H1 (cell line): ENCODE data around the gene ACACB. TPM values are rescaled to one million over a fixed set of nuclear protein-coding genes. Genes with fewer than 3 reads are reported as not detected.

Source experiments
- CTCF ChIA-PET: fragments of 300-600 bp; sonication (Branson Sonifier 250); formaldehyde crosslinking; loops from one replicate; lab custom pipeline; 2021; ENCODE audit not compliant: partially characterized antibody; lab: Charles Lee
- POLR2A ChIA-PET: fragments of 300-600 bp; sonication (Branson Sonifier 250); formaldehyde crosslinking; loops from one replicate; lab custom pipeline; 2021; ENCODE audit warnings: inconsistent platforms; ENCODE audit not compliant: partially characterized antibody; lab: Charles Lee
- DNase-seq, 2 experiments: peaks; one replicate each; pipeline versions ENCODE4 v3.0.0 to v3.0.0-alpha.2; 2010 to 2022; ENCODE audit warnings: low spot score in 2 of 2, low read depth in 1 of 2, mixed read lengths in 1 of 2
- FAIRE-seq: peaks from 2 replicates; lab custom pipeline; 2011; peaks lifted over from hg19 to GRCh38; lab: Jason Lieb, UNC
- H2AFZ ChIP-seq: 2 replicates; pipeline ENCODE4 v1.8.1; 2012; ENCODE audit warnings: low read length, inconsistent platforms
- H2AK5ac ChIP-seq: 2 replicates; pipeline ENCODE4 v1.6.1; 2013; ENCODE audit warnings: low read depth, low read length
- H2BK120ac ChIP-seq: replicated peaks from 2 replicates; pipeline ENCODE3; 2013; ENCODE audit warnings: low read depth, low read length, inconsistent platforms
- H2BK12ac ChIP-seq: 2 replicates; pipeline ENCODE4 v1.6.1; 2013; ENCODE audit warnings: low read depth, low read length
- H2BK15ac ChIP-seq: 2 replicates; pipeline ENCODE4 v1.6.1; 2013; ENCODE audit warnings: low read length
- H2BK20ac ChIP-seq: 2 replicates; pipeline ENCODE4 v1.6.1; 2013; ENCODE audit warnings: low read length
- H2BK5ac ChIP-seq: 2 replicates; pipeline ENCODE4 v1.6.1; 2013; ENCODE audit warnings: low read depth, low read length
- H3K14ac ChIP-seq: 2 replicates; pipeline ENCODE4 v1.6.1; 2013; ENCODE audit warnings: inconsistent platforms; ENCODE audit not compliant: insufficient read length
- H3K18ac ChIP-seq: 2 replicates; pipeline ENCODE4 v1.6.1; 2013; ENCODE audit warnings: low read length; ENCODE audit errors: extremely low read depth
- H3K23ac ChIP-seq: 2 replicates; pipeline ENCODE4 v1.6.1; 2013; ENCODE audit warnings: inconsistent platforms; ENCODE audit not compliant: insufficient read length
- H3K23me2 ChIP-seq: 2 replicates; pipeline ENCODE4 v1.6.1; 2013; ENCODE audit warnings: low read depth, low read length
- H3K27ac ChIP-seq: 2 replicates; pipeline ENCODE4 v1.6.1; 2011; ENCODE audit warnings: low read depth, low read length, inconsistent platforms
- H3K27me3 ChIP-seq, 4 experiments: replicated peaks in 1 of 4; 1 replicate in 1 of 4; 2 replicates in 3 of 4; pipeline versions ENCODE4 v1.6.1 to v1.8.1; 2011 to 2013; ENCODE audit warnings: low read length in 3 of 4, mild to moderate bottlenecking in 3 of 4, inconsistent platforms in 2 of 4, mixed read lengths in 2 of 4, moderate library complexity in 1 of 4; ENCODE audit not compliant: control insufficient read depth in 3 of 4, insufficient read depth in 3 of 4; ENCODE audit errors: extremely low read depth in 1 of 4
- H3K36me3 ChIP-seq, 4 experiments: 2 replicates each; pipeline versions ENCODE4 v1.6.1 to v1.8.1; 2011 to 2013; ENCODE audit warnings: mild to moderate bottlenecking in 4 of 4, low read length in 3 of 4, moderate library complexity in 2 of 4, control low read depth in 1 of 4, inconsistent platforms in 1 of 4; ENCODE audit not compliant: insufficient read depth in 4 of 4, control insufficient read depth in 2 of 4
- H3K4ac ChIP-seq: replicated peaks from 2 replicates; pipeline ENCODE3; 2013; ENCODE audit warnings: low read length, low read depth, mixed read lengths, inconsistent platforms; ENCODE audit not compliant: insufficient read length
- H3K4me1 ChIP-seq, 4 experiments: replicated peaks in 1 of 4; 1 replicate in 1 of 4; 2 replicates in 3 of 4; pipeline versions ENCODE4 v1.6.1 to v1.8.1; 2011 to 2013; ENCODE audit warnings: low read length in 3 of 4, inconsistent platforms in 2 of 4, mixed read lengths in 1 of 4; ENCODE audit not compliant: insufficient read depth in 4 of 4, control insufficient read depth in 3 of 4
- H3K4me2 ChIP-seq, 2 experiments: 2 replicates each; pipeline versions ENCODE4 v1.6.1 to v1.8.1; 2011 to 2013; ENCODE audit warnings: low read depth in 2 of 2, low read length in 2 of 2, control low read depth in 1 of 2, inconsistent platforms in 1 of 2, mild to moderate bottlenecking in 1 of 2; ENCODE audit not compliant: insufficient read depth in 1 of 2
- H3K4me3 ChIP-seq, 4 experiments: fragments of 200-600, 300-600 bp in 1 of 4; sonication (generic), shearing (Covaris generic), sonication (Bioruptor Twin) in 1 of 4; 2 replicates each; pipeline versions ENCODE4 v1.5.1 to v1.8.1; 2011 to 2016; ENCODE audit warnings: low read length in 4 of 4, low read depth in 3 of 4, control low read depth in 2 of 4, inconsistent platforms in 2 of 4, mild to moderate bottlenecking in 2 of 4, mixed read lengths in 1 of 4, moderate library complexity in 1 of 4; ENCODE audit not compliant: insufficient read depth in 2 of 4; ENCODE audit errors: extremely low read depth in 1 of 4
- H3K56ac ChIP-seq: replicated peaks from 2 replicates; pipeline ENCODE3; 2013; ENCODE audit warnings: low read depth, mild to moderate bottlenecking, mixed read lengths, low read length, inconsistent platforms; ENCODE audit not compliant: insufficient read length
- H3K79me1 ChIP-seq: 2 replicates; pipeline ENCODE4 v1.6.1; 2013; ENCODE audit warnings: low read depth, low read length, control low read depth
- H3K79me2 ChIP-seq, 2 experiments: 2 replicates each; pipeline versions ENCODE4 v1.6.1 to v1.8.1; 2012 to 2013; ENCODE audit warnings: low read length in 2 of 2, mild to moderate bottlenecking in 2 of 2, inconsistent platforms in 1 of 2; ENCODE audit not compliant: insufficient read depth in 2 of 2, control insufficient read depth in 1 of 2
- H3K9ac ChIP-seq, 4 experiments: replicated peaks in 1 of 4; 1 replicate in 1 of 4; 2 replicates in 3 of 4; pipeline versions ENCODE4 v1.6.1 to v1.8.1; 2011 to 2013; ENCODE audit warnings: low read depth in 3 of 4, low read length in 3 of 4, control low read depth in 2 of 4, mild to moderate bottlenecking in 2 of 4, moderate library complexity in 2 of 4, inconsistent platforms in 1 of 4; ENCODE audit errors: extremely low read depth in 1 of 4
- H3K9me3 ChIP-seq, 2 experiments: 2 replicates each; pipeline versions ENCODE4 v1.6.1 to v1.8.1; 2012 to 2013; ENCODE audit warnings: mild to moderate bottlenecking in 2 of 2, moderate library complexity in 2 of 2, control low read depth in 1 of 2, inconsistent platforms in 1 of 2, low read depth in 1 of 2, low read length in 1 of 2, mixed read lengths in 1 of 2; ENCODE audit not compliant: insufficient read depth in 2 of 2
- H4K20me1 ChIP-seq, 2 experiments: replicated peaks in 1 of 2; 2 replicates each; pipeline versions ENCODE3 to v1.8.1; 2011 to 2013; ENCODE audit warnings: inconsistent platforms in 2 of 2, low read length in 2 of 2, mild to moderate bottlenecking in 1 of 2; ENCODE audit not compliant: insufficient read depth in 2 of 2, control insufficient read depth in 1 of 2
- H4K5ac ChIP-seq: 2 replicates; pipeline ENCODE4 v1.6.1; 2013; ENCODE audit warnings: low read length, low read depth, mixed read lengths, inconsistent platforms; ENCODE audit not compliant: insufficient read length
- H4K8ac ChIP-seq: 2 replicates; pipeline ENCODE4 v1.8.0; 2013; ENCODE audit warnings: mild to moderate bottlenecking, moderate library complexity, low read length, inconsistent platforms; ENCODE audit not compliant: insufficient read depth; ENCODE audit errors: extremely low read depth
- H4K91ac ChIP-seq: replicated peaks from 2 replicates; pipeline ENCODE3; 2013; ENCODE audit warnings: low read length, mixed read lengths, inconsistent platforms; ENCODE audit not compliant: insufficient read length
- ASH2L ChIP-seq: fragments of 200-600, 300-600 bp; sonication (generic); IDR thresholded peaks from one replicate; pipeline ENCODE4 v1.7.1; 2017; ENCODE audit warnings: low read length
- CBX5 ChIP-seq: fragments of 300-800, 300-1000 bp; sonication (generic); IDR thresholded peaks from 2 replicates; pipeline ENCODE4 v1.7.1; 2016; ENCODE audit warnings: antibody characterized with exemption, low read length, low read depth
- EZH2 ChIP-seq: fragments of 200-600 bp; sonication (generic); IDR thresholded peaks from 2 replicates; pipeline ENCODE4 v1.7.1; 2012; ENCODE audit warnings: low read depth, mild to moderate bottlenecking, moderate library complexity, low read length, inconsistent platforms; ENCODE audit not compliant: severe bottlenecking
- KDM4A ChIP-seq: IDR thresholded peaks from one replicate; pipeline ENCODE4 v1.7.1; 2012; ENCODE audit warnings: low read depth, mild to moderate bottlenecking, moderate library complexity, low read length, inconsistent platforms; ENCODE audit not compliant: severe bottlenecking
- MAX ChIP-seq: IDR thresholded peaks from 2 replicates; pipeline ENCODE4 v1.6.1; 2012; ENCODE audit warnings: inconsistent platforms
- RNF2 ChIP-seq: fragments of 200-900, 300-1000 bp; sonication (generic); IDR thresholded peaks from 2 replicates; pipeline ENCODE4 v1.7.1; 2016; ENCODE audit warnings: borderline replicate concordance, low read depth, mild to moderate bottlenecking, antibody characterized with exemption, low read length; ENCODE audit not compliant: poor library complexity, severe bottlenecking; ENCODE audit errors: missing control alignments
- SUZ12 ChIP-seq: fragments of 200-600 bp; sonication (generic); IDR thresholded peaks from 2 replicates; pipeline ENCODE4 v1.6.1; 2012; ENCODE audit warnings: mild to moderate bottlenecking, inconsistent platforms, low read length, moderate library complexity, mixed read lengths
- TAF7 ChIP-seq: optimal IDR thresholded peaks from 2 replicates; pipeline ENCODE3; 2011; ENCODE audit warnings: low read depth, mild to moderate bottlenecking, inconsistent platforms, low read length, moderate library complexity, borderline replicate concordance
- WGBS, 2 experiments: shearing (Covaris generic) in 1 of 2; methylation state at CpG; one replicate each; pipeline versions ENCODE4 v1.1.6 to v1.1.7; 2013 to 2015; ENCODE audit warnings: low lambda C conversion rate in 2 of 2, mixed read lengths in 2 of 2, inconsistent platforms in 1 of 2, low coverage in 1 of 2, missing lambda C conversion rate in 1 of 2; ENCODE audit not compliant: insufficient replicate concordance in 2 of 2, insufficient coverage in 1 of 2, insufficient read length in 1 of 2; ENCODE audit errors: extremely low coverage in 1 of 2, missing lambda C conversion rate in 1 of 2; 5-methylcytosine and 5-hydroxymethylcytosine counted together
- polyA plus RNA-seq, 7 experiments: library from polyadenylated mRNA; depleted of rRNA in 3 of 7; stranded (reverse) in 5 of 7; unstranded in 2 of 7; fragments of >200 nt in 5 of 7; fragments of 200-250 nt in 2 of 7; gene quantifications; 1 replicate in 5 of 7; 2 replicates in 1 of 7; 4 replicates in 1 of 7; pipeline versions ENCODE4 v1.2.1 to v1.2.3, GENCODE V29; 2011 to 2013; ENCODE audit warnings: missing spikeins in 2 of 7, mixed read lengths in 2 of 7
- total RNA-seq: library from RNA; stranded (reverse); fragmentation: NEBNext Ultra II Directional; extraction: Animal tissue kit (Norgen Biotek cat#: 25700); gene quantifications from 2 replicates; pipeline ENCODE4 v1.2.1, GENCODE V29; 2021
- TF ChIP-seq, protein P1 (sequence below): IDR thresholded peaks from 2 replicates; pipeline ENCODE4 v1.6.1; 2012; ENCODE audit warnings: inconsistent platforms

ACACB gene
- total and polyA plus RNA-seq, 2 of the 8 experiments (the other 6 are each of a cell fraction or from before 2014, with no cell fraction given): 5.8 to 15.3 TPM

DNA sequence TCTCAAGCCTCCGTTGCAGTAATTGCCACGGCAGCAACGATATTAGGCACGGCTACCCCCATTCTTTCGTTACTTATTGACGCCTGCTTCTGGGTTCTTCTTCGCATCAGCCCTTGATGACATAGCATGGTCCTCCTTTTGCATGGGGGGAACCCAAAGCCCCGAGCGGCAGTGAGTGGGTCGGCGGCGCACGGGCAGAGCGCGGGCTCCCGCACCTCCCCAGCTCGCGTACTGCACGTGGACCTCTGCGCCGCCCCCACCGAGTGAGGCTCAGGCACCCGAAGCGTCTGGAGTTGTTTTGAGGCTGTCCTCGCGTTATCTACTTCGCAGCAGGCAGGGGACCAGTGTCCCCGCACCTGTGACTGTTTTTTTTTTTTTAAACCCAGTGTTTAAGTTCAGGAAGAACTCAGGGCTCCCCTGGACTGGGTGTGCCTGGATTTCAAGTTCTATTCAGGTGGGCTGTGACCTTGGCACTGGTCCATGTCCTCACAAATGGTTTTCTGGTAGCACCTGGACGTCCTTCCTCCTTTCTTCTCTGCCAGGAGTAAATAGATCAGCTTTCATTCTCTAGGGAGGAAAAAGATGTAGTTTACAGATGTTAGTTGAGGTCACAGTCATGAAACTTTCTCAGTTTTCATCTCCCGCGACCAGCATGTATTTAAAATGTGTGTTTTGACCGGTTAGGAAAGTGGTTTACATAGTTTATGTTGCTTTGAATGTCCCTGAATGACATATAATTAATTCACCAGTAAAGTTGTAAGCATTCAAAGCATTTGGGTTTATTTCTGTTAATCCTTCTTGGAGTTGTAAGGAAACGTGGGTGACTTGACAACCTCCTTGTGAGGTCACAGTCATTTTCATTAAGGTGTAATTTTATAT, 194.1 kb downstream of the ACACB start:
- ChIA-PET CTCF (interaction anchor here (1.1 kb wide), 1 partner anchor 50 kb away, joined by 3 read pairs; no protein-coding TSS in a partner anchor), POLR2A (no interaction called here)

More for the DNA sequence above, 194.1 kb downstream of the ACACB start:
- H3K27ac ChIP-seq: no peak overlapping the region
- peak overlapping the region; percentile 28; the same call in 1 of the 2 replicates for H4K8ac ChIP-seq
- no peak overlapping the region for H3K23ac ChIP-seq
- no peak overlapping the region for H3K4ac ChIP-seq
- DNase-seq: peak in 1 of 2 experiments; percentile 58
- no peak overlapping the region for H3K56ac ChIP-seq
- no peak overlapping the region for H2AK5ac ChIP-seq
- H3K79me1 ChIP-seq: no peaks in the 10 kb centered on the region
- 9% methylated on average over 32 of the region's 33 CpGs; no CpG with 5 or more reads in 1 of the 2 experiments for WGBS, 2 experiments
- H3K4me3 ChIP-seq: peak overlapping the region; percentile 47 to 73 (median 52)
- H2BK20ac ChIP-seq: no peak overlapping the region
- no peak overlapping the region for H3K18ac ChIP-seq
- no peak overlapping the region for H3K14ac ChIP-seq
- no peak overlapping the region for H2BK5ac ChIP-seq
- no peak overlapping the region for H2BK120ac ChIP-seq
- peak overlapping the region; percentile 68; the same call in 1 of the 2 replicates for H2AFZ ChIP-seq
- peak overlapping the region; percentile 83 to 96 for H3K4me2 ChIP-seq
- peak; percentile 74; the same call in 1 of the 2 replicates for TF ChIP-seq SUZ12
- no peak for TF ChIP-seq TAF7
- peak; percentile 93 for TF ChIP-seq MAX
- TF ChIP-seq KDM4A: peak; percentile 79
- peak; percentile 70 for TF ChIP-seq RNF2
- TF ChIP-seq ASH2L: no peak
- peak; percentile 68 for TF ChIP-seq EZH2
- TF ChIP-seq, protein P1, sequence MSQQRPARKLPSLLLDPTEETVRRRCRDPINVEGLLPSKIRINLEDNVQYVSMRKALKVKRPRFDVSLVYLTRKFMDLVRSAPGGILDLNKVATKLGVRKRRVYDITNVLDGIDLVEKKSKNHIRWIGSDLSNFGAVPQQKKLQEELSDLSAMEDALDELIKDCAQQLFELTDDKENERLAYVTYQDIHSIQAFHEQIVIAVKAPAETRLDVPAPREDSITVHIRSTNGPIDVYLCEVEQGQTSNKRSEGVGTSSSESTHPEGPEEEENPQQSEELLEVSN: peak; percentile 93
- no peak for TF ChIP-seq CBX5
- TF ChIP-seq, all 59 proteins: peak for 6
- H3K9ac ChIP-seq: peak overlapping the region in 1 of 4 experiments; percentile 4; a peak in 2 of 7 replicates
- no peak for FAIRE-seq
- H4K91ac ChIP-seq: no peak overlapping the region
- peaks cover 0 to 6% (median under 1%) of the 10 kb centered on the region in 4 experiments; a peak in 2 of 7 replicates for H3K4me1 ChIP-seq
- peaks cover 0 to 1% of the 10 kb centered on the region in 2 experiments for H4K20me1 ChIP-seq
- no peak overlapping the region for H2BK12ac ChIP-seq
- H3K36me3 ChIP-seq: no peaks in the 10 kb centered on the region
- no peaks in the 10 kb centered on the region for H3K9me3 ChIP-seq
- no peak overlapping the region for H2BK15ac ChIP-seq
- no peaks in the 10 kb centered on the region for H3K79me2 ChIP-seq
- H4K5ac ChIP-seq: no peak overlapping the region
- H3K23me2 ChIP-seq: peaks cover 8% of the 10 kb centered on the region; the same call in 1 of the 2 replicates
- H3K27me3 ChIP-seq: peaks cover 10 to 54% (median 40%) of the 10 kb centered on the region in 4 experiments
